Breast epithelium (tissue), 3 donors: ENCODE results near the gene ADH1A.

Source experiments
- CTCF ChIP-seq, 3 donors: fragments of 450-650 bp; IDR thresholded peaks; one replicate each; pipeline ENCODE4 v1.5.1; 2016 to 2017; ENCODE audit warnings: antibody characterized with exemption in 3 of 3, mild to moderate bottlenecking in 3 of 3, moderate library complexity in 3 of 3
- POLR2A ChIP-seq: fragments of 450-650 bp; IDR thresholded peaks from one replicate; pipeline ENCODE4 v1.6.1; 2016; ENCODE audit warnings: antibody characterized with exemption, mild to moderate bottlenecking, moderate library complexity
- POLR2AphosphoS5 ChIP-seq, 3 donors: sonication (generic); formaldehyde crosslinking; IDR thresholded peaks; one replicate each; pipeline ENCODE4 v1.6.1; 2017; ENCODE audit warnings: antibody characterized with exemption in 3 of 3

- TF ChIP-seq POLR2A, result no peak
- TF ChIP-seq CTCF (IDR thresholded peaks at IDR 0.05), result no peak
- TF ChIP-seq POLR2AphosphoS5 (IDR thresholded peaks at IDR 0.05), result no peak
These were observed 5.4 kb downstream of the ADH1A start for GRCh38 chr4:99285387-99285786.
